ENCODE measurements around the gene SLC25A3. TPM values are rescaled to one million over a fixed set of nuclear protein-coding genes. Genes with fewer than 3 reads are reported as not detected.
"Not testable (repeated sequence)": the region's sequence is repeated elsewhere in the genome, so short reads cannot be mapped to it uniquely, and the experiment has no call there.

SLC25A3 gene
- total RNA-seq, 1 donor from 2014 or later, result 671 TPM

DNA sequence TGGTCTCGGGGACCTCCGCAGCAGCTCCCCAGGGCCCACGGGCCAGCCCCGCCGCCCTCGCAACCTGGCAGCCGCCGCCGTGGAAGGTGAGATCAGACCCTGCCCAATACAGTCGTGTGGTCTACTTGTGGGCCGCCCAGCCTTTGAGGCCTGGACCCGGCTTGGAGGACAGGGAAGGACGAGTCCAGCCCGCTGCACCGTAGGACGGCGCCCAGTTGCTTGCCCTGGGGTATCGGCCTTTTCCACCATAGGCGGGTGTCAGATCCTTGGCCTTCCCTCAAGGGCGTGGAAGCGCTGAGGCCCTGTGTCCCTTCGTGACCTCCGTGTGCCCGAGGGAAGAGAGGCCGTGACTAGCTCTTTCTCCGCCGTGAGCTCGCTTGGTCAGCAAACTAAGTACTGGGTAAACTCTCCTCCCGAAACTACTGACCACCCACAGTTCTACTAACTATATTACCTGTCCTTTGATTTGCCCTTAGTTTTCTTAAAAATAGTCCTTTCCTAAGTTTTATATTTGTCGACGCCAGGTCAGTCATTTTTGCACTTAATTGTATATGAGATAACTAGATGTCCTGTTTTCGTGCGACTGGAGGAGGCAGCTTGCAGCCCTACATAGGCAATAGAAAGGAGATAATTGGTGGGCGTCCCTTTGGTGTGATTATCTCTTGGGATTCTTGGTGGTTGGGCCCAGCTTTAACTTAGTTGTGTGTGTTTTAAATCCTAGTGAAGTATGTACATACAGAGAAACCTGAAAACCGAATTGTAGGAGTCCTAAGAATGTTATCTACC lies 757 bp downstream of the SLC25A3 start:
- TF ChIP-seq, protein P1, sequence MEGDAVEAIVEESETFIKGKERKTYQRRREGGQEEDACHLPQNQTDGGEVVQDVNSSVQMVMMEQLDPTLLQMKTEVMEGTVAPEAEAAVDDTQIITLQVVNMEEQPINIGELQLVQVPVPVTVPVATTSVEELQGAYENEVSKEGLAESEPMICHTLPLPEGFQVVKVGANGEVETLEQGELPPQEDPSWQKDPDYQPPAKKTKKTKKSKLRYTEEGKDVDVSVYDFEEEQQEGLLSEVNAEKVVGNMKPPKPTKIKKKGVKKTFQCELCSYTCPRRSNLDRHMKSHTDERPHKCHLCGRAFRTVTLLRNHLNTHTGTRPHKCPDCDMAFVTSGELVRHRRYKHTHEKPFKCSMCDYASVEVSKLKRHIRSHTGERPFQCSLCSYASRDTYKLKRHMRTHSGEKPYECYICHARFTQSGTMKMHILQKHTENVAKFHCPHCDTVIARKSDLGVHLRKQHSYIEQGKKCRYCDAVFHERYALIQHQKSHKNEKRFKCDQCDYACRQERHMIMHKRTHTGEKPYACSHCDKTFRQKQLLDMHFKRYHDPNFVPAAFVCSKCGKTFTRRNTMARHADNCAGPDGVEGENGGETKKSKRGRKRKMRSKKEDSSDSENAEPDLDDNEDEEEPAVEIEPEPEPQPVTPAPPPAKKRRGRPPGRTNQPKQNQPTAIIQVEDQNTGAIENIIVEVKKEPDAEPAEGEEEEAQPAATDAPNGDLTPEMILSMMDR (conservative IDR thresholded peaks at IDR 0.05; ENCODE audit: low read depth, low read length), result no peak
- DNase-seq (ENCODE audit: low read depth), result no peak
- peak overlapping the region; percentile 98 for H3K4me3 ChIP-seq (ENCODE audit: low read depth, low read length)

DNA sequence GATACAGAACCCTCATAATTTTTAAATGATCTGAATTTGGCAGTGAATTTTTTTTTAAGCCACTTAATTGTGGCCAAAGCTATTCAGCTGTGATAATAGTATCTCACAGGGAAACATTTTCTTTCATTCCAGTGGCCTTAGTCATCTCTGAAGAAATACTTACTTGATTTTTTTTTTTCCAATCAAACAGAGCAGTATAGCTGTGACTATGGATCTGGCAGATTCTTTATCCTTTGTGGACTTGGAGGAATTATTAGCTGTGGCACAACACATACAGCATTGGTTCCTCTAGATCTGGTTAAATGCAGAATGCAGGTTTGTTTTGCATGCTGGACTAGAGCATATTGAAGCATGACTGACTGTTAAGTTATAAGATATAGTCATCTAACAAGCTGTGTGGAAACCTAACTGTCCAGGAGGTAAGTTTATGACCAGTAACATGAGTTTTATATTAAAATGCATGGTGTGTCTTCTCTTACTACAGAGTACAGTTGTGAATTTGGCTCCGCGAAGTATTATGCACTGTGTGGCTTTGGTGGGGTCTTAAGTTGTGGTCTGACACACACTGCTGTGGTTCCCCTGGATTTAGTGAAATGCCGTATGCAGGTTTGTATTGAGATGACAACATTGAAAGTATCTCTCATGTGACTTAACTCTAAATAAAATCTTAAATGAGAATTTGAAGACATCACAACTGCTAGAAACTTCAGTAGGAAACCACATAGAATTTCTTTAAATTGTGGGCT lies 1.9 kb downstream of the SLC25A3 start:
- H3K4me3 ChIP-seq (ENCODE audit: low read depth, low read length), result peak overlapping the region; percentile 98
- TF ChIP-seq, protein P1 (conservative IDR thresholded peaks at IDR 0.05; ENCODE audit: low read depth, low read length), result no peak
- peak; percentile 52 for DNase-seq (ENCODE audit: low read depth)

DNA sequence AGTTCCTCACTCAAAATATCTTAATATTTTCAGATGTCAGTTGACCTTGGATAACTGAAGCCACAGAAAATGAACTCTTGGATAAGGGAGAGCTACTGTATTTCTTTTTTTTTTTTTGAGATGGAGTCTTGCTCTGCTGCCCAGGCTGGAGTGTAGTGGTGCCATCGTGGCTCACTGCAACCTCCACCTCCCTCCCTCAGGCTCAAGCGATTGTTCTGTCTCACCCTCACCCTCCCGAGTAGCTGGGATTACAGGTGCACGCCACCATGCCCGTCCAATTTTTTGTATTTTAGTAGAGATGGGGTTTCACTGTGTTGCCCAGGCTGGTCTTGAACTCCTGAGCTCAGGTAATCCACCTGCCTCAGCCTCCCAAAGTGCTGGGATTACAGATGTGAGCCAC lies 3.8 kb downstream of the SLC25A3 start:
- not testable (repeated sequence) for DNase-seq (ENCODE audit: low read depth); H3K4me3 ChIP-seq (ENCODE audit: low read depth, low read length)

DNA sequence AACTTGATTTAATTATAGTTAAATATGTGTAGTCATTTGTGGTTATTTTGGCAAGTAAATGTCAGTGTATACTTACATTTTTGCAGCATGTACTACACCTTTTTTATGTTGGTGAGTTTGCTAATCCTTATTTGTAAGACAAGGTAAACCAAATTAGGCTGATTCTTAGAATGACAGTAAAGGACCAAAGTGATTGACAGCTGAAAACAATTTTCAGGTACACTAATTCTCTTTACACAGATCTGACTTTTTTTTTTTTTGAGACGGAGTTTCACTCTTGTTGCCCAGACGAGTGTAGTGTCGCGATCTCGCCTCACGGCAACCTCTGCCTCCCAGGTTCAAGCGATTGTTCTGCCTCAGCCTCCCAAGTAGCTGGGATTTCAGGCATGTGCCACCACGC lies 8.4 kb downstream of the SLC25A3 start:
- no peak overlapping the region for H3K4me3 ChIP-seq (ENCODE audit: low read depth, low read length)
- TF ChIP-seq, protein P1 (conservative IDR thresholded peaks at IDR 0.05; ENCODE audit: low read depth, low read length), result no peak
- no peak for DNase-seq (ENCODE audit: low read depth)

DNA sequence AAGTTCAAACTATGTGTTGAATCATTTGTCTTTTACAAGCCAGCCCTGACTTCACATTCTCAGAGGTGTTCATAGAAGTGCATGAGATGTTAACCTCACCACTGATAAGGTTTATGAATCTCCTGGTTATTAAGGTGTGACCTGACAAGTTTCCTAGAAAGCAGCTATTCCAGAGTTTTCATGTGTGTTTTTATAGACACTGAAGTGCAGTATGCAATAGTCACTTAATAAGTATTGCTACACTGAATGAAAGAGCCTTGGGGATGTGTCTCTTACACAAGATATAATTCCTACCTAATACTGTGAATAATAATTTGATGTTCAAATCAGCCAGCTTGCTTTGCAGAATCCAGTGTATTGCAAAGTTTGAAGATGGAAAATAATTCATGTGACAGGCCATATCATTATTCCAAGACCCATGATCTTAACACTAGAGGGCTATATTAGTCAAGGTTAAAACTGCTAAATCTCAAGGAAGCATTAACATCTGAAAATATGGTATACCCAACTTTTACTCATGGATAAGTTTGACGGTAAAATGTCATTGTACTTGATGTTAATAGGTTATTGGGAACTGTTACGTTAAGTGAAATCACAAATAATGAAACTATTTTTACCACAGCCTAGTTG lies 13.0 kb downstream of the SLC25A3 start:
- DNase-seq (ENCODE audit: low read depth), result no peak
- H3K4me3 ChIP-seq (ENCODE audit: low read depth, low read length), result no peak overlapping the region
- TF ChIP-seq, protein P1 (conservative IDR thresholded peaks at IDR 0.05; ENCODE audit: low read depth, low read length), result no peak

DNA sequence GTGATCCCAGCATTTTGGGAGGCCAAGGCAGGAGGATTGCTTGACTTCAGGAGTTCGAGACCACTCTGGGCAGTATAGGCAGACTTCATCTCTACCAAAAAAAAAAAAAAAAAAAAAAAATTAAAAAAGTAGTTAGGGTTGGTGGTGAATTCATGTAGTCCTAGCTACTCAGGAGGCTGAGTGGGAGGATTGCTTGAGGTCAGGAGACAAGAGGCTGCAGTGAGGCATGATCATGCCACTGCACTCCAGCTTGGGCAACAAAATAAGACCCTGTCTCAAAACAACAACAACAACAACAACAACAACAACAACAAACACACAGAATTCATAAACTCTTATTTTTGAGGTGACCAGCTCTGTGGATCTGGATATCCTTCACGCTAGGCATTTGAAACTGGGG lies 17.1 kb downstream of the SLC25A3 start:
- TF ChIP-seq, protein P1 (conservative IDR thresholded peaks at IDR 0.05; ENCODE audit: low read depth, low read length), result no peak
- DNase-seq (ENCODE audit: low read depth), result no peak
- H3K4me3 ChIP-seq (ENCODE audit: low read depth, low read length), result no peak overlapping the region

DNA sequence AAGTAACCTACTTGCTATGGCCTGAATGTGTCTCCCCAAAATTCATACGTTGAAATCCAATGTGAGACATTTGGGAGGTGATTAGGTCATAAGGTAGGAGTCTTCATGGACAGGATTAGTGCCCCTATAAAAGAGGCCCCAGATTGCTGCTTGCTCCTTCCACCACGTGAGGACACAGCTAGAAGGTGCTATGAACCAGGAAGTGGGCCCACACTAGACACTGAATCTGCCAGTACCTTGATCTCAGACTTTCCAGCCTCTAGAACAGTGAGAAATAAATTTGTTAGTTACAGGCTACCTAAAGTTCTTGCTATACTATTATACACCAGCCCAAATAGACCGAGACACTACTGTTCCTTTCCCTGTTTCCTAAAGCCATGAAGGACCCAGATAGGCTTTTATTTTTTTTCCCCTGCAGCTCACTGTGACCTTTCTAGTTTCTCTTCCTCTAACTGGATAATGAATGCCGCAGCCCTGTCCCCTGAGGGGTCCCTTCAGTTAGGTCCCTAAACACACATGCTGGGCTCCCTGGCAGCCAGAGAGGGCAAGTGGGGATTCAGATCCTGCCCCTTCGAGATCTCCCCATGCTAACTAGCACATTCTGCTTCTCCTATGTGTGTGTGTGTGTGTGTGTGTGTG lies 19.3 kb downstream of the SLC25A3 start:
- DNase-seq (ENCODE audit: low read depth), result no peak
- no peak overlapping the region for H3K4me3 ChIP-seq (ENCODE audit: low read depth, low read length)
- TF ChIP-seq, protein P1 (conservative IDR thresholded peaks at IDR 0.05; ENCODE audit: low read depth, low read length), result no peak
